ENCODE results near the gene INPP5B. TPM values are rescaled to one million over a fixed set of nuclear protein-coding genes. Genes with fewer than 3 reads are reported as not detected.
"Not testable (repeated sequence)": the region's sequence is repeated elsewhere in the genome, so short reads cannot be mapped to it uniquely, and the experiment has no call there.

Gene INPP5B
- total RNA-seq, 2 experiments from 2014 or later, result 30.4 to 31.2 TPM

DNA sequence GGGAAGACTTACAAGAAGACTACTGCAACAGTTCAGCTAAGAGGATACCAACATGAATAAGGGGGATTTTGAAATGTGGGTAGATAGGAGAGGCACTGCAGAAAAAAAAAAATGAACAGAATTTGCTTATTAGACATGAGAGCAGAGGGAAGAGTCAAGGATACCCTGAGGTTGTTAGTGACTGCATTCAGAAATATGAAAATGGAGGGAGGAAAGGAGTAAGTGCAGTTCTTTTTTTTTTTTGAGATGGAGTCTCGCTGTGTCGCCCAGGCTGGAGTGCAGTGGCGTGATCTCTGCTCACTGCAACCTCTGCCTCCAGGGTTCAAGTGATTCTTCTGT lies 23.3 kb downstream of the INPP5B start:
- CTCF ChIA-PET, result no interaction called here
- Mint-ChIP-seq H3K36me3 (ENCODE audit: low read depth) (peaks cover 4% of the 10 kb centered on the region), H3K9me3 (no peaks in the 10 kb centered on the region), H3K4me1 (ENCODE audit: low read depth) (peaks cover 42% of the 10 kb centered on the region), H3K27ac (peak overlapping the region; percentile 25), H3K4me3 (no peak overlapping the region), H3K27me3 (ENCODE audit: low read depth) (no peaks in the 10 kb centered on the region)
- DNase-seq, result no peak
- intact Hi-C loops (cut with micrococcal nuclease), result no loop called here

GRCh38 chr1:37922767-37923550 lies 23.9 kb downstream of the INPP5B start:
- CTCF ChIA-PET, result interaction anchor here (0.6 kb wide), 1 partner anchor 22 kb away, joined by 3 read pairs; no protein-coding TSS in a partner anchor
- Mint-ChIP-seq H3K4me1 (ENCODE audit: low read depth) (peaks cover 43% of the 10 kb centered on the region), H3K9me3 (no peaks in the 10 kb centered on the region), H3K27ac (peak overlapping the region; percentile 25), H3K4me3 (no peak overlapping the region), H3K36me3 (ENCODE audit: low read depth) (peaks cover 4% of the 10 kb centered on the region), H3K27me3 (ENCODE audit: low read depth) (no peaks in the 10 kb centered on the region)
- no peak for DNase-seq
- intact Hi-C loops (cut with micrococcal nuclease), result no loop called here

DNA sequence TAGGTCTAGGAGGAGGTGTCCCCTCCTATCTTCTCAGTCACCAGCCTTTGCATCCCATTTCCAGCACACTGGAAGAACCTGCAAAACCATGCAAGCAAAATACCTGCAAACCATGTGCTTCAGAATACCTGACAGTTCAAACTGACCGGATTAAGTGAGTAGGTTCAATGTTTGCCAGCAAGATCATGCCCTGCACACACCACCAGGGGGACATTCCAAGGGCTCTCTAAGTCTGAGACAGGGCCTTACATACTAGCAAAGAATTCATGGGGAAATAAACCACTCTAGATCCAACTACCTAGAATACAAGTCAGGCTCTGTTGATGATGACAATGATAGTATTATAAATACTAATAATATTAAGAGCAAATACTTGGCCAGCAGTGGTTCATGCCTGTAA lies 27.6 kb downstream of the INPP5B start:
- CTCF ChIA-PET, result no interaction called here
- Mint-ChIP-seq H3K36me3 (ENCODE audit: low read depth) (peaks cover 3% of the 10 kb centered on the region), H3K27me3 (ENCODE audit: low read depth) (no peaks in the 10 kb centered on the region), H3K9me3 (no peaks in the 10 kb centered on the region), H3K4me1 (ENCODE audit: low read depth) (peaks cover 16% of the 10 kb centered on the region), H3K4me3 (no peak overlapping the region), H3K27ac (no peak overlapping the region)
- DNase-seq, result no peak
- intact Hi-C loops (cut with micrococcal nuclease), result no loop called here

- peaks cover 5% of the 10 kb centered on the region for H3K4me1 Mint-ChIP-seq (ENCODE audit: low read depth)
- H3K9me3 Mint-ChIP-seq, result no peaks in the 10 kb centered on the region
- no peak for DNase-seq
- no peak overlapping the region for H3K4me3 Mint-ChIP-seq
- intact Hi-C loops (cut with micrococcal nuclease), result no loop called here
- CTCF ChIA-PET, result interaction anchor here (0.7 to 1.5 kb wide), 2 partner anchors 16 to 55 kb away, joined by 3 read pairs; no protein-coding TSS in a partner anchor
- H3K27ac Mint-ChIP-seq, result no peak overlapping the region
- H3K27me3 Mint-ChIP-seq (ENCODE audit: low read depth), result no peaks in the 10 kb centered on the region
- H3K36me3 Mint-ChIP-seq (ENCODE audit: low read depth), result peaks cover under 1% of the 10 kb centered on the region
Observed at GRCh38 chr1:37915476-37916093, 31.3 kb downstream of the INPP5B start.

- CTCF ChIA-PET, result interaction anchor here (0.6 to 1.5 kb wide), 3 partner anchors 15 to 236 kb away, joined by 3 read pairs; no protein-coding TSS in a partner anchor
- Mint-ChIP-seq H3K9me3 (no peaks in the 10 kb centered on the region), H3K4me1 (ENCODE audit: low read depth) (peaks cover 5% of the 10 kb centered on the region), H3K36me3 (ENCODE audit: low read depth) (peaks cover under 1% of the 10 kb centered on the region), H3K4me3 (no peak overlapping the region), H3K27me3 (ENCODE audit: low read depth) (no peaks in the 10 kb centered on the region), H3K27ac (no peak overlapping the region)
- DNase-seq, result no peak
- intact Hi-C loops (cut with micrococcal nuclease), result no loop called here
Observed at GRCh38 chr1:37914719-37915475, 32.0 kb downstream of the INPP5B start.

- H3K27ac Mint-ChIP-seq; H3K4me3 Mint-ChIP-seq; DNase-seq; H3K4me1 Mint-ChIP-seq (ENCODE audit: low read depth); CTCF ChIA-PET; intact Hi-C loops (cut with micrococcal nuclease); H3K27me3 Mint-ChIP-seq (ENCODE audit: low read depth): not testable (repeated sequence)
- Mint-ChIP-seq H3K36me3 (ENCODE audit: low read depth) (peaks cover 29% of the 10 kb centered on the region), H3K9me3 (peaks cover 10% of the 10 kb centered on the region)
Observed at GRCh38 chr1:37911478-37911877, 35.4 kb downstream of the INPP5B start.

DNA sequence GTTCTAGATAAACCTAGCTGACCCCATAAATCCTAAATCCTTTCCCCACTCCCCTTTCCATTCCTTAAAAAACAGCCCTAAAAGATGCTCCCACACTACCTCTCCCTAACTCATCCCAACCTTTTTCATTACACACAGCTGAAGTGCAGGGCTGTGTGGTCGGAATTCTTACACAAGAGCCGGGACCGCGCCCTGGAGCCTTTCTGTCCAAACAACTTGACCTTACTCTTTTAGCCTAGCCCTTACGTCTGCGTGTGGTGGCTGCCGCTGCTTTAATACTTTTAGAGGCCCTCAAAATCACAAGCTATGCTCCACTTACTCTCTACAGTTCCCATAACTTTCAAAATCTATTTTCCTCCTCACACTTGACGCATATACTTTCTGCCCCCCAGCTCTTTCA lies 36.0 kb downstream of the INPP5B start:
- Mint-ChIP-seq H3K36me3 (ENCODE audit: low read depth) (peaks cover 30% of the 10 kb centered on the region), H3K9me3 (peaks cover 10% of the 10 kb centered on the region)
- H3K27me3 Mint-ChIP-seq (ENCODE audit: low read depth); H3K4me3 Mint-ChIP-seq; H3K4me1 Mint-ChIP-seq (ENCODE audit: low read depth); DNase-seq; intact Hi-C loops (cut with micrococcal nuclease); CTCF ChIA-PET; H3K27ac Mint-ChIP-seq: not testable (repeated sequence)

DNA sequence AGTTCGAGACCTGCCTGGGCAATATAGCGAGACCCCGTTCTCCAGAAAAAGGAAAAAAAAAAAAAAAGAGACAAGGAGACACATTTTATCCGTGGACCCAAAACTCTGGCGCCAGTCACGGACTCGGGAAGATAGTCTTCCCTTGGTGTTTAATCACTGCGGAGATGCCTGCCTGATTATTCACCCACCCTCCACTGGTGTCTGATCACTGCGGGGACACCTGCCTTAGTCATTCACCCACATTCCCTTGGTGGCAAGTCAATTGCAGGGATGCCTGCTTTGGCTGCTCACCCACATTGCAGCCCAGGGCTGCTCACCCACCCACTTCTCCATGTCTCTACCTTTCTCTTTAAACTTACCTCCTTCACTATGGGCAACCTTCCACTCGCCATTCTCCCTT lies 38.3 kb downstream of the INPP5B start:
- DNase-seq; H3K4me3 Mint-ChIP-seq; H3K4me1 Mint-ChIP-seq (ENCODE audit: low read depth); CTCF ChIA-PET; intact Hi-C loops (cut with micrococcal nuclease); H3K27me3 Mint-ChIP-seq (ENCODE audit: low read depth); H3K27ac Mint-ChIP-seq: not testable (repeated sequence)
- Mint-ChIP-seq H3K9me3 (peaks cover 10% of the 10 kb centered on the region), H3K36me3 (ENCODE audit: low read depth) (peaks cover 30% of the 10 kb centered on the region)

- CTCF ChIA-PET, result interaction anchor here (0.6 kb wide), 1 partner anchor 938 kb away, joined by 3 read pairs; no protein-coding TSS in a partner anchor
- H3K27ac Mint-ChIP-seq; H3K4me1 Mint-ChIP-seq (ENCODE audit: low read depth); H3K27me3 Mint-ChIP-seq (ENCODE audit: low read depth); intact Hi-C loops (cut with micrococcal nuclease); H3K4me3 Mint-ChIP-seq; DNase-seq: not testable (repeated sequence)
- Mint-ChIP-seq H3K9me3 (peaks cover 10% of the 10 kb centered on the region), H3K36me3 (ENCODE audit: low read depth) (peaks cover 30% of the 10 kb centered on the region)
Observed at GRCh38 chr1:37907416-37908125, 39.3 kb downstream of the INPP5B start.

DNA sequence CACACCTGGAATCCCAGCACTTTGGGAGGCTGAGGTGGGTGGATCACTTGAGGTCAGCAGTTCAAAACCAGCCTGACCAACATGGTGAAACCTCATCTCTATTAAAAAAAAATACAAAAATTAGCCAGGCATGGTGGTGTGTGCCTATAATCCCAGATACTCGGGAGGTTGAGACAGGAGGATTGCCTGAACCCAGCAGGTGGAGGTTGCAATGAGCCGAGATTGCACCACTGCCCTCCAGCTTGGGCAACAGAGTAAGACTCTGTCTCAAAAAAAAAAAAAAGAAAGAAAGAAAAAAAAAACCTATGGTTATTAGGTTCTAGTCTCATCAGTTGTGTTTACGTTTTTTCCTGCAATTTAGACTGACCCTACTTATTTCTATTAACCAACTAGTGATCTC lies 40.3 kb downstream of the INPP5B start:
- intact Hi-C loops (cut with micrococcal nuclease); DNase-seq; H3K4me3 Mint-ChIP-seq; H3K4me1 Mint-ChIP-seq (ENCODE audit: low read depth); H3K27ac Mint-ChIP-seq; H3K27me3 Mint-ChIP-seq (ENCODE audit: low read depth): not testable (repeated sequence)
- peaks cover 30% of the 10 kb centered on the region for H3K36me3 Mint-ChIP-seq (ENCODE audit: low read depth)
- peaks cover 10% of the 10 kb centered on the region for H3K9me3 Mint-ChIP-seq
- CTCF ChIA-PET, result interaction anchor here (0.6 kb wide), 1 partner anchor 939 kb away, joined by 3 read pairs; no protein-coding TSS in a partner anchor

- H3K9me3 Mint-ChIP-seq, result peaks cover 10% of the 10 kb centered on the region
- peaks cover 30% of the 10 kb centered on the region for H3K36me3 Mint-ChIP-seq (ENCODE audit: low read depth)
- H3K4me1 Mint-ChIP-seq (ENCODE audit: low read depth), result no peaks in the 10 kb centered on the region
- no peak overlapping the region for H3K4me3 Mint-ChIP-seq
- H3K27me3 Mint-ChIP-seq (ENCODE audit: low read depth), result no peaks in the 10 kb centered on the region
- CTCF ChIA-PET, result no interaction called here
- H3K27ac Mint-ChIP-seq, result no peak overlapping the region
- no peak for DNase-seq
- intact Hi-C loops (cut with micrococcal nuclease), result no loop called here
Observed at GRCh38 chr1:37905727-37906126, 41.1 kb downstream of the INPP5B start.

DNA sequence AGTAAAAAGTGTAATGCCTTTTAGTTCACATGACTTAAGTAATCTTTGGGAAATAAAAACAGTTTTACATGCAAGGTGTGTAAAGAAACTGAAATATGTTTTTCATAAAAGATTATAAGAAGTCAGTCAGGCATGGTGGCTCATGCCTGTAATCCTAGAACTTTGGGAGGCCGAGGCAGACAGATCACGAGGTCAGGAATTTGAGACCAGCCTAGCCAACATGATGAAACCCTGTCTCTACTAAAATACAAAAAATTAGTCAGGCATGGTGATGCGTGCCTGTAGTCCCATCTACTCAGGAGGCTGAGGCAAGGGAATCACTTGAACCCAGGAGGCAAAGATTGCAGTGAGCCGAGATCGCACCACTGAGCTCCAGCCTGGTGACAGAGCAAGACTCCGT lies 42.9 kb downstream of the INPP5B start:
- DNase-seq; intact Hi-C loops (cut with micrococcal nuclease); H3K27ac Mint-ChIP-seq; H3K4me1 Mint-ChIP-seq (ENCODE audit: low read depth); H3K4me3 Mint-ChIP-seq; H3K27me3 Mint-ChIP-seq (ENCODE audit: low read depth): not testable (repeated sequence)
- Mint-ChIP-seq H3K36me3 (ENCODE audit: low read depth) (peaks cover 20% of the 10 kb centered on the region), H3K9me3 (peaks cover 10% of the 10 kb centered on the region)
- CTCF ChIA-PET, result interaction anchor here (0.6 kb wide), 1 partner anchor 23 kb away, joined by 3 read pairs; no protein-coding TSS in a partner anchor

All from activated naive CD4-positive, alpha-beta T cell treated with anti-CD3 and anti-CD28 coated beads for 36 hours (primary cell).